GM15510 (cell line): ENCODE data around the gene AGMO.

Source experiments
- POLR2A ChIP-seq: IDR thresholded peaks from 3 replicates; pipeline ENCODE4 v1.6.1; 2011; ENCODE audit warnings: borderline replicate concordance; ENCODE audit not compliant: insufficient read length; ENCODE audit errors: extremely low read depth

AGMO gene

GRCh38 chr7:15543256-15543655 is 18.6 kb downstream of the AGMO start:
- no peak for TF ChIP-seq POLR2A

- TF ChIP-seq POLR2A: no peak
Observed at GRCh38 chr7:15527648-15528047, 34.2 kb downstream of the AGMO start.

- no peak for TF ChIP-seq POLR2A
Observed at GRCh38 chr7:15525652-15526263, 36.1 kb downstream of the AGMO start.

GRCh38 chr7:15524077-15524476 is 37.7 kb downstream of the AGMO start:
- no peak for TF ChIP-seq POLR2A

- TF ChIP-seq POLR2A: no peak
Observed at GRCh38 chr7:15515252-15515651, 46.6 kb downstream of the AGMO start.

- TF ChIP-seq POLR2A: no peak
Observed at GRCh38 chr7:15508258-15508657, 53.6 kb downstream of the AGMO start.

- TF ChIP-seq POLR2A: no peak
Observed at GRCh38 chr7:15507708-15508107, 54.1 kb downstream of the AGMO start.

- no peak for TF ChIP-seq POLR2A
Observed at GRCh38 chr7:15507171-15507570, 54.6 kb downstream of the AGMO start.

- no peak for TF ChIP-seq POLR2A
Observed at GRCh38 chr7:15505761-15506160, 56.1 kb downstream of the AGMO start.

- no peak for TF ChIP-seq POLR2A
Observed at GRCh38 chr7:15504351-15504750, 57.5 kb downstream of the AGMO start.

- no peak for TF ChIP-seq POLR2A
Observed at GRCh38 chr7:15503603-15504290, 58.1 kb downstream of the AGMO start.

GRCh38 chr7:15498465-15498864 is 63.4 kb downstream of the AGMO start:
- TF ChIP-seq POLR2A: no peak

- no peak for TF ChIP-seq POLR2A
Observed at GRCh38 chr7:15495170-15495569, 66.6 kb downstream of the AGMO start.

- TF ChIP-seq POLR2A: no peak
Observed at GRCh38 chr7:15494711-15495110, 67.1 kb downstream of the AGMO start.

GRCh38 chr7:15491361-15491760 is 70.5 kb downstream of the AGMO start:
- no peak for TF ChIP-seq POLR2A

GRCh38 chr7:15490291-15490690 is 71.5 kb downstream of the AGMO start:
- TF ChIP-seq POLR2A: no peak
